ENCODE measurements around the gene TMEM163.

GRCh38 chr2:134407154-134407890, 311.5 kb downstream of the TMEM163 start:
- TF ChIP-seq CTCF (IDR thresholded peaks at IDR 0.05; ENCODE audit: low read depth, low read length, poor library complexity, severe bottlenecking): no peak
- no peak for TF ChIP-seq EZH2phosphoT487 (IDR thresholded peaks at IDR 0.05; ENCODE audit: borderline replicate concordance, low read length)

Data from DOHH2 (cell line).